HG02973 (cell line): ENCODE data around the gene PDE4B.
"Not testable (repeated sequence)": the region's sequence is repeated elsewhere in the genome, so short reads cannot be mapped to it uniquely, and the experiment has no call there.

Source experiments
- ATAC-seq: cut with Tn5 transposase; IDR thresholded peaks from one replicate; pipeline ENCODE4 v1.9.1; 2021; ENCODE audit warnings: moderate library complexity; ENCODE audit not compliant: unreplicated experiment

Gene PDE4B

GRCh38 chr1:65813956-65814355 is 21.3 kb downstream of the PDE4B start:
- ATAC-seq, result no peak

DNA sequence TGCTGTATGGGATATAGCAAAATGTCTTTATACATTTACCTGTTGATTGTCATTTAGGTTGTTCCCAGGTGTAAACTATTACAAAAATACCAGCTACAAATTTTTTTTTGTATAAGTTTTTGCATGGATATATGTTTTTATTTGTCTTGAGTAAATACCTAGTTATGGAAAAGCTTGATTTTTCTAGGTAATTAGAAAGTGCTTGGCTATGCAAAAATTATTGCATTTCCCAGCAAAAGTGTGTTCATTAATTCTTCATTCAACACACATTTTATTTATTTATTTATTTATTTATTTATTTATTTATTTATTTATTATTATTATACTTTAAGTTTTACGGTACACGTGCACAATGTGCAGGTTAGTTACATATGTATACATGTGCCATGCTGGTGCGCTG is 22.1 kb downstream of the PDE4B start:
- ATAC-seq, result no peak

DNA sequence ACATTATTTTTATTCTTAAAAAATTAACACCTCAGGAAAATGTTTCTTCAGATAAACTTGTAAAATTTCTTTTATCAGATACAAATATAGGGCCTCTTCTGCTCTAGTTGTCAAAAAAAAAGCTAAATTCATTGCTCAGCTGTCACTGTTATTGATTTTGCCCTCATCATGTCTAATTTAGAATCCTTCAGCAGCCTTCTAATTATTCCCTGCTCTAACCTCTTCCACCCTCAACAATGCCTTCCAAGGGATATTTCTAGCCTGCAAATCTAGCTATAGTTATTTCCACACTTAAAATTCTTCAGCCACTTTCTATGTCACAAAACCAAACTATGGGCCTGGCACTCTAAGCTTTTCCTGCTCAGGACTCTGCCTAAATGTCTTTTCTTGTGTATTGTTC is 25.2 kb downstream of the PDE4B start:
- no peak for ATAC-seq

DNA sequence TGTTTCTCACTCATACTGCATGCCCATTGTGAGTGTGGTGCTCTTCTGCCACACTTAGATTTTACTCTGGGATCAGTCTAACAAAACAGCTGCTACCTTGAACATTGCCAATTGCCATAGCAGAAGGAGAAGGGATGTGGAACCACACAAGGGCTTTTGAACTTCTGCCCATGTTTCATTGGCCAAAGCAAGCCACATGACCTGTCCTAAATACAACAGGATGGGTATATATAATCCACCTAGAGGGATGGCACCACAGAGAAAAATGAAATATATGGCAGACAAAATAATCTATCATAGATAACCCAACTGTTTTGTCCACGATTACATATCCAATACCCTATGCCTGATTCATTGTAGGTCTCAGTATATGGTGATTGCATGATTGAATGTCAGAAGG is 26.3 kb downstream of the PDE4B start:
- no peak for ATAC-seq

DNA sequence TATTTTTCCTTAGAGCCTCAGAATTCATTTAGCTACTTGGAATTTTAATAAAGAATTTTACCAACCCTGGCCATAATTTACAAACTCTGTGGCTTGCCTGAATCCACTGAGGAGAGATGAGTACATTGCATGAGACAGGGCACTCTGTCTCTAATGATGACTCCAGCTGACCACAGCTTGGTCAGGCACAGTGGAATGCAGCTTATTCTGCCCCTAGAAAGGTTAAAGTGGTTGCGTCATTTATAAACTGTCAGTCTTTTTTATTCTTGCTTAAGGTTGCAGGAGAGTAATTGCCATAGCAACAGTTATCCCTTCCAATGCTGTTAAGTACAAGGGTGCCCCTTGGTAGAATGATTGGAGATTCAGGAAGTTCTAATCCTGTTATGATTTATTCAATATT is 28.3 kb downstream of the PDE4B start:
- no peak for ATAC-seq

DNA sequence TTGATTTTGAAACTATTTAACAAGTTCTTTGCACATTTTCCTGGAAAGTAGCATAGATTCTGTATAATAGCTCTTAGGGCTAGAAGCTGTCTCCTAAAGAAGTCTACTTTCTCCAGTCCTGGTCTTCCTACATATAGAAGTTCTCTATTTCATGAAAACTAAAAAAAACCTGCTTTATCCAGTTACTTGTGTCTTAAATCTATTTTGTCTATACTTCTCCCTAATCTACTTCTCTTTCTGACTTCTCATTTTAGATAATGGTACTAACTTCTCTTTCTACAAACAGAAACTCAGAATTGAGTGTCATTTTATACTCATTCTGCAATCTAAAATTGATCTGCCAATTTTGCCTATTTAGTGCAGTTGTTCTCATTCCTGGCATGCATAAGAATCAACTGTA is 28.7 kb downstream of the PDE4B start:
- no peak for ATAC-seq

DNA sequence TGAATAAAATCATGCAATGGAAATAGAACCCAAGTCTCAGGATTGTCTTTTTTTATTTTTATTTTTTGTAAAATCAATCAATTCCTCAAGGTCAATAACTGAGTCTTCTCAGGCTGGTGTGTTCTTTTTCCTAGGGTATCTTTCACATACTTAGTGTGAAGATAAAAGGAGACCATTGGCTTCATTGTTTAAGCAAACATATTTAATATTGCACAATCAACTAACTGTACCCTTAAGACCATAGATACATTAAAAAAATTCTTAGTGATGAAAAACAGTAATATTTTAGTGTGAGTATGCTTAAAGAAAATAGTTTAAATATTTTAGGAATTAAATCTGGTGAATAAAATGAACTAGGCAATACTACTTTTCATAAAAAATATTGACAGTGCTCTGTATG is 31.4 kb downstream of the PDE4B start:
- no peak for ATAC-seq

- ATAC-seq, result no peak
Observed at GRCh38 chr1:65825741-65826140, 33.0 kb downstream of the PDE4B start.

- ATAC-seq, result no peak
Observed at GRCh38 chr1:65826782-65827181, 34.1 kb downstream of the PDE4B start.

DNA sequence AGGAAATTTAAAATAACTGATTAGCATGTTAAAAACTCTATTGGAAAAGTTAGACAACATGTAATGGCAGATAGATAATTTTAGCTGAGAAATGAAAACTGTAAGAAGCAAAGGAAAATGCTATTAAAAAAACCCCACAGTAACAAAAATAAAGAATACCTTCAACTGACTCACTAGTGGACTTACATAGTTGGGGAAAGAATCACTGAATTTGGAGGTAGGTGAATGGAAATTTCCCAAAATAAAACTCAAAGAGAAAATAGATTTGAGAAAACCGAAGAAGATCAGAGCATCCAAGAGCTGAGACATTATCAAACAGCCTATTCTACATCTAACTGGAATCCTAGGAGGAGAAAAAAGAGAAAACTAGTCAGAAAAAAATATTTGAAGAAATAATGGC is 34.7 kb downstream of the PDE4B start:
- ATAC-seq, result no peak

GRCh38 chr1:65830306-65830705 is 37.6 kb downstream of the PDE4B start:
- ATAC-seq, result no peak

- no peak for ATAC-seq
Observed at GRCh38 chr1:65832296-65832695, 39.6 kb downstream of the PDE4B start.

DNA sequence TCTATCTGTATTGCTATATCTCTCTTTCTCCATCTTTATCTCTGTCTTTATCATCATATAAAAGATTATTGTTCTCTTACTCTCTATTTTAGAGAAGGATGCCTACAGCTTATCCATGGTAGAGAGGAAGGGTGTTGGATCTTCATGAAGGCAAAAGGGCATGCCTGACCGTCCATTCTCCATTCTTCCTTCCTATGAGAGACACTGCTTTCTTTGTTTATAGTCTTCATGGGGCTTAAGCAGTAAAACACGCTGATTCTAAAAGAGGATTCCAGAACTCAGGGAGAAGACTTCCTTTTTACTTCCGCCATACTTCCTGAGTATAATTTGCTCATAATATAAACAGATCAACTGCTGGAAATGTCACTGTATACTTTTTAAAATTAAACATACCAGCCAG is 44.0 kb downstream of the PDE4B start:
- ATAC-seq, result no peak

DNA sequence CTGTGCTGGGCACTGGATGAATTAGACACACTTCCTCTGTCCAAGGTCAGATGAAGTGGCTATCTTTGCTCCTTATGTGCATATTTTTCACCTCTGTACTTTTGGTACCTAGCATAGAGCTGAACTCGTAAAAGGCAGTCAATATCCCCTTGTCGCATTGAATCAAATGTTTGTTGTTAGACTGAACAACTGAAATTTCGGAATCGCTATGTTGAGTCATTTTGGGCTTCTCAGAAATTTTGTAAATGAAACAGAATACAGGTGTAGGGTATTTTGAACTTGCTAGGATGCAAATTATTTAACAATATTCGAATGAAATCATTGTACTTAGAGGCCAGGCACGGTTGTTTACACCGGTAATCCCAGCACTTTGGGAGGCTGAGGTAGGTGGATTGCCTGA is 48.0 kb downstream of the PDE4B start:
- ATAC-seq, result no peak

GRCh38 chr1:65844296-65844695 is 51.6 kb downstream of the PDE4B start:
- no peak for ATAC-seq

DNA sequence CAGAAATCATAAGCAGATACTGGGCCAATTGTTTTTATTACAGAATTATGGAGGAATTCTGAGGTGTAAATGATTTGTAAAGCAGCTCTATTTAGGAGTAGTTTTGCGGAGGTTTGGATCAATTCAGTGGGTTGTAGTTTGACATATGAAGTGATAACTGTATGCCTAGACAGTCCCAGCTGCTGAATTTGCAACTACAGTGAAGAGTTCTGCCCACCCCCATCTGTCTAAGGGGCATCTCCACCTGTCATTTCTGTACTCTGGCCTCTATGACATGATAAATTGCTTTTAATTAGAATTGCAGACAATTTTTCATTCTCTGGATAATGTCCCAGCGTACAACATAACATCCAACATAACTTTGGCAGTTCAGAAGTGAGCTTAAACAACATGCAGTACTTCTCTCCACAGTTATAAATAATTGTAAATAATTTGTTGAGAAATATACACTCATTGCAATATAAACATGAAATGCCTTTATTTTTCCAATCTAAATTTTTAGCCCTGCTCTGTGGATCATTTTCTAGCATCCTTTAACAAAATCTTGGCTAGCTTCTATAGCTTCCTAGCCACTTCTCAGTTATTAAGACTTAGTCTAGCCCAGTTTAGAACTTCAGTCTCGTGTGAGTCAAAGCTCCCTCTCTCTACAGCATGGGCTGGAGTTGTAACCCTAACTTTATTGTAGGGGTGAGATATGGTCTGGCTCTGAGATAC is 52.3 kb downstream of the PDE4B start:
- no peak for ATAC-seq

DNA sequence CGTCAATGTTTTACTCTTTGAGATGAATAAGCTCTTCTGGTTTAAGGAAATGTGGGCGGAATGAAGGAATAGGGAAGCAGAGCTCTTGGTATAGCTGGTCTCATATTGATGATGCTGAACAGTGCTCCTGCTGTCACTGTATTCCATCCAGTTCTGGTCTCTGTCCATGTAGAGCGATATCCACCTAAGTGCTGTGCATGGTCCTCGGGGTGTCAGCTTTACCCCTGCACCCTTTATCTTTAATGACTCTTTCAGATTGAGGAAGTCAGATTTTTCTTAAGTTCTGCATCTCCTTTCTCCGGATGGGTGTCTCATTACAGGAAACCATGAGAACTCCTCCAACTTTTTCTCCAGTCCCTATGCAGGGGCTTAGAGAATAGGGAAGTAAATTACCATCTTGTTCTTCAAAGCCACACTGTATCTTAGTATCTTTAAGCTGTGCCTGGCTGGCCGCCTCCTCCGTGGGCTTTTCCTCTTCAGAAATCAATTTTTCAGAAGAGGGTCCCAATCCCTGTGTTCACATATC is 52.9 kb downstream of the PDE4B start:
- ATAC-seq, result no peak

DNA sequence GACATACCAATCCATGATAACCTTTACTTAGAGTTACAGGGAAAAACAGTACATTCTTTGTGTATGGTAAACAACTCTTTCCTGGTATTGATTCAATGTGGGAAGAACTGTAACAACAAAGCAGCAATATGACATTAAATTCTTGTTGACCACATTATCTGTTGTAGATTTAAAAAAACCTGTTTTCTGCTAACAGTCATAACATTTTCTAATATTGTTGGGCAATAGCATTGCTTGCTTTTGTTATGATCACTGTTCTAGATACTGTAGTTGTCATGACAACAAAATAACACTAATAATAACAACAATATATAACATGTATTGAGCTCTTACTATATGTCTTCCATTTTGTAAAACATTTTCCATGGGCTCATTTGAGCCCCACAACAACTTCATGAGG is 54.2 kb downstream of the PDE4B start:
- ATAC-seq, result no peak

- ATAC-seq, result no peak
Observed at GRCh38 chr1:65850281-65850680, 57.6 kb downstream of the PDE4B start.

GRCh38 chr1:65856591-65856990 is 63.9 kb downstream of the PDE4B start:
- ATAC-seq, result not testable (repeated sequence)

- peak; percentile 88 for ATAC-seq
Observed at GRCh38 chr1:65866439-65866838, 73.7 kb downstream of the PDE4B start.

- no peak for ATAC-seq
Observed at GRCh38 chr1:65872301-65872700, 79.6 kb downstream of the PDE4B start.

GRCh38 chr1:65878342-65878741 is 85.6 kb downstream of the PDE4B start:
- not testable (repeated sequence) for ATAC-seq
